Measurements from ENCODE around the gene SPTB. TPM values are rescaled to one million over a fixed set of nuclear protein-coding genes. Genes with fewer than 3 reads are reported as not detected.

SPTB gene
- total RNA-seq, 1 donor from 2014 or later: not detected

GRCh38 chr14:64730681-64731080 is 149.0 kb downstream of the SPTB start:
- DNase-seq (ENCODE audit: low read depth): no peak
- Histone ChIP-seq H3K4me3 (ENCODE audit: low read depth, low read length) (no peak overlapping the region), H3K36me3 (ENCODE audit: control insufficient read depth, insufficient read depth, low read length) (peaks cover 53% of the 10 kb centered on the region), H3K27me3 (ENCODE audit: control insufficient read depth, insufficient read depth, low read length) (no peaks in the 10 kb centered on the region)
- FAIRE-seq: peak; percentile 83
- no peak for TF ChIP-seq CTCF (IDR thresholded peaks at IDR 0.05; ENCODE audit: insufficient read depth, low read length, severe bottlenecking)

- H3K36me3 ChIP-seq (ENCODE audit: control insufficient read depth, insufficient read depth, low read length): peaks cover 49% of the 10 kb centered on the region
- DNase-seq (ENCODE audit: low read depth) (no peak), FAIRE-seq (no peak)
- no peak overlapping the region for H3K4me3 ChIP-seq (ENCODE audit: low read depth, low read length)
- no peak for TF ChIP-seq CTCF (IDR thresholded peaks at IDR 0.05; ENCODE audit: insufficient read depth, low read length, severe bottlenecking)
- no peaks in the 10 kb centered on the region for H3K27me3 ChIP-seq (ENCODE audit: control insufficient read depth, insufficient read depth, low read length)
Observed at GRCh38 chr14:64730061-64730440, 149.7 kb downstream of the SPTB start.

- H3K36me3 ChIP-seq (ENCODE audit: control insufficient read depth, insufficient read depth, low read length): peaks cover 48% of the 10 kb centered on the region
- no peak for FAIRE-seq
Observed at GRCh38 chr14:64729386-64730060, 150.2 kb downstream of the SPTB start.

GRCh38 chr14:64728856-64729255 is 150.9 kb downstream of the SPTB start:
- TF ChIP-seq CTCF (IDR thresholded peaks at IDR 0.05; ENCODE audit: insufficient read depth, low read length, severe bottlenecking): no peak
- DNase-seq (ENCODE audit: low read depth) (no peak), FAIRE-seq (no peak)
- Histone ChIP-seq H3K4me3 (ENCODE audit: low read depth, low read length) (no peak overlapping the region), H3K36me3 (ENCODE audit: control insufficient read depth, insufficient read depth, low read length) (peaks cover 47% of the 10 kb centered on the region), H3K27me3 (ENCODE audit: control insufficient read depth, insufficient read depth, low read length) (no peaks in the 10 kb centered on the region)

More at GRCh38 chr14:64729386-64730060, 150.2 kb downstream of the SPTB start:
- H3K27me3 ChIP-seq (ENCODE audit: control insufficient read depth, insufficient read depth, low read length): no peaks in the 10 kb centered on the region
- no peak overlapping the region for H3K4me3 ChIP-seq (ENCODE audit: low read depth, low read length)
- no peak for DNase-seq (ENCODE audit: low read depth)
- TF ChIP-seq CTCF (IDR thresholded peaks at IDR 0.05; ENCODE audit: insufficient read depth, low read length, severe bottlenecking): no peak

- FAIRE-seq: no peak
- no peak overlapping the region for H3K4me3 ChIP-seq (ENCODE audit: low read depth, low read length)
- peaks cover 42% of the 10 kb centered on the region for H3K36me3 ChIP-seq (ENCODE audit: control insufficient read depth, insufficient read depth, low read length)
- TF ChIP-seq CTCF (IDR thresholded peaks at IDR 0.05; ENCODE audit: insufficient read depth, low read length, severe bottlenecking): no peak
- H3K27me3 ChIP-seq (ENCODE audit: control insufficient read depth, insufficient read depth, low read length): no peaks in the 10 kb centered on the region
- DNase-seq (ENCODE audit: low read depth): no peak
Observed at GRCh38 chr14:64728106-64728505, 151.6 kb downstream of the SPTB start.

- Histone ChIP-seq H3K27me3 (ENCODE audit: control insufficient read depth, insufficient read depth, low read length) (no peaks in the 10 kb centered on the region), H3K36me3 (ENCODE audit: control insufficient read depth, insufficient read depth, low read length) (peaks cover 39% of the 10 kb centered on the region), H3K4me3 (ENCODE audit: low read depth, low read length) (no peak overlapping the region)
- no peak for TF ChIP-seq CTCF (IDR thresholded peaks at IDR 0.05; ENCODE audit: insufficient read depth, low read length, severe bottlenecking)
- no peak for FAIRE-seq
- DNase-seq (ENCODE audit: low read depth): no peak
Observed at GRCh38 chr14:64727551-64728071, 152.1 kb downstream of the SPTB start.

Measured in bronchial epithelial cell (primary cell).